IMR-90 (cell line): ENCODE results near the gene LRRC41. TPM values are rescaled to one million over a fixed set of nuclear protein-coding genes. Genes with fewer than 3 reads are reported as not detected.

ENCODE experiments used
- ATAC-seq: fragments of 200-7000 bp; cut with Tn5 transposase; 2 replicates; pipeline ENCODE4 v1.9.1; 2020; ENCODE audit warnings: low read depth, mild to moderate bottlenecking, moderate library complexity
- BruUV-seq: library from RNA; stranded (reverse); fragments of 400-500 nt; replicated peaks from 2 replicates; lab custom pipeline; 2021; lab: Mats Ljungman, UMichigan
- CTCF ChIA-PET: fragments of 300-600 bp; formaldehyde crosslinking; extraction: SDS; loops from one replicate; lab custom pipeline; 2021; ENCODE audit warnings: antibody characterized with exemption; lab: Yijun Ruan, JAX
- POLR2A ChIA-PET: fragments of 300-600 bp; sonication (Branson Sonifier 250); formaldehyde crosslinking; loops from one replicate; lab custom pipeline; 2022; ENCODE audit warnings: antibody characterized with exemption; ENCODE audit not compliant: unreplicated experiment; lab: Charles Lee
- DNase-seq: peaks from one replicate; pipeline ENCODE4 v3.0.0; 2013
- H2AFZ ChIP-seq: replicated peaks from 2 replicates; pipeline ENCODE3; 2013; ENCODE audit warnings: low read length, mild to moderate bottlenecking; ENCODE audit not compliant: poor library complexity
- H2AK5ac ChIP-seq: 2 replicates; pipeline ENCODE4 v1.6.1; 2013; ENCODE audit warnings: low read depth, low read length, inconsistent platforms
- H2AK9ac ChIP-seq: replicated peaks from 2 replicates; pipeline ENCODE3; 2013; ENCODE audit warnings: mild to moderate bottlenecking, low read depth, low read length, moderate library complexity; ENCODE audit not compliant: poor library complexity
- H2BK120ac ChIP-seq: 2 replicates; pipeline ENCODE4 v1.6.1; 2013; ENCODE audit warnings: low read depth, low read length, inconsistent platforms
- H2BK15ac ChIP-seq: 3 replicates; pipeline ENCODE4 v1.6.1; 2013; ENCODE audit warnings: low read depth, low read length, inconsistent platforms
- H2BK20ac ChIP-seq: 2 replicates; pipeline ENCODE4 v1.6.1; 2013; ENCODE audit warnings: low read depth, mild to moderate bottlenecking, inconsistent platforms, low read length, moderate library complexity
- H2BK5ac ChIP-seq: 2 replicates; pipeline ENCODE4 v1.6.1; 2013; ENCODE audit warnings: mild to moderate bottlenecking, low read depth, low read length, inconsistent platforms; ENCODE audit not compliant: poor library complexity, severe bottlenecking
- H3K14ac ChIP-seq: replicated peaks from 2 replicates; pipeline ENCODE4 v1.6.1; 2013; ENCODE audit warnings: low read depth, low read length, inconsistent platforms
- H3K18ac ChIP-seq: 2 replicates; pipeline ENCODE4 v1.6.1; 2013; ENCODE audit warnings: low read depth, low read length, control low read depth
- H3K23ac ChIP-seq: 2 replicates; pipeline ENCODE4 v1.6.1; 2013; ENCODE audit warnings: low read depth, low read length, inconsistent platforms
- H3K27ac ChIP-seq: 2 replicates; pipeline ENCODE4 v1.5.1; 2013; ENCODE audit warnings: mild to moderate bottlenecking, control low read depth, low read length; ENCODE audit not compliant: insufficient read depth
- H3K27me3 ChIP-seq: 2 replicates; pipeline ENCODE4 v1.6.1; 2013; ENCODE audit warnings: low read length; ENCODE audit not compliant: control insufficient read depth, insufficient read depth
- H3K36me3 ChIP-seq: 2 replicates; pipeline ENCODE4 v1.6.1; 2013; ENCODE audit warnings: low read length, mixed read lengths; ENCODE audit not compliant: control insufficient read depth, insufficient read depth
- H3K4ac ChIP-seq: 2 replicates; pipeline ENCODE4 v1.6.1; 2013; ENCODE audit warnings: low read depth, low read length, inconsistent platforms
- H3K4me1 ChIP-seq: 2 replicates; pipeline ENCODE4 v1.6.1; 2013; ENCODE audit warnings: low read length, mixed read lengths; ENCODE audit not compliant: control insufficient read depth, insufficient read depth
- H3K4me2 ChIP-seq: 2 replicates; pipeline ENCODE4 v1.6.1; 2013; ENCODE audit warnings: low read depth, mild to moderate bottlenecking, control low read depth, low read length, moderate library complexity
- H3K4me3 ChIP-seq: 2 replicates; pipeline ENCODE4 v1.5.1; 2013; ENCODE audit warnings: low read depth, mild to moderate bottlenecking, control low read depth, low read length, moderate library complexity; ENCODE audit not compliant: insufficient read depth
- H3K56ac ChIP-seq: 2 replicates; pipeline ENCODE4 v1.6.1; 2013; ENCODE audit warnings: low read length, inconsistent platforms; ENCODE audit not compliant: insufficient read depth; ENCODE audit errors: extremely low read depth
- H3K79me1 ChIP-seq, 2 experiments: 2 replicates each; pipeline ENCODE4 v1.6.1; 2013; ENCODE audit warnings: low read length in 2 of 2, inconsistent platforms in 1 of 2, low read depth in 1 of 2
- H3K9ac ChIP-seq: 2 replicates; pipeline ENCODE4 v1.6.1; 2013; ENCODE audit warnings: low read depth, low read length, control low read depth
- H3K9me1 ChIP-seq: 2 replicates; pipeline ENCODE4 v1.6.1; 2013; ENCODE audit warnings: low read length, inconsistent platforms; ENCODE audit not compliant: insufficient read depth
- H3K9me3 ChIP-seq: 2 replicates; pipeline ENCODE4 v1.6.1; 2013; ENCODE audit warnings: low read length; ENCODE audit not compliant: control insufficient read depth, insufficient read depth
- H4K20me1 ChIP-seq: 2 replicates; pipeline ENCODE4 v1.6.1; 2013; ENCODE audit warnings: low read length, inconsistent platforms; ENCODE audit not compliant: insufficient read depth
- H4K5ac ChIP-seq: 2 replicates; pipeline ENCODE4 v1.6.1; 2013; ENCODE audit warnings: mild to moderate bottlenecking, low read depth, low read length, control low read depth
- H4K8ac ChIP-seq, 2 experiments: 2 replicates each; pipeline ENCODE4 v1.6.1; 2013; ENCODE audit warnings: low read depth in 2 of 2, low read length in 2 of 2, control low read depth in 1 of 2, inconsistent platforms in 1 of 2
- H4K91ac ChIP-seq: 2 replicates; pipeline ENCODE4 v1.6.1; 2013; ENCODE audit warnings: low read depth, low read length, inconsistent platforms; ENCODE audit not compliant: insufficient read depth
- CEBPB ChIP-seq: IDR thresholded peaks from 2 replicates; pipeline ENCODE4 v1.6.1; 2012; ENCODE audit warnings: low read depth, low read length, improper control_type of control experiment
- FOS ChIP-seq: fragments of 150-350 bp; IDR thresholded peaks from 2 replicates; pipeline ENCODE4 v1.6.1; 2016; ENCODE audit warnings: low read depth, low read length
- MAFK ChIP-seq: IDR thresholded peaks from 2 replicates; pipeline ENCODE4 v1.6.1; 2012; ENCODE audit warnings: low read depth, low read length, improper control_type of control experiment
- MAZ ChIP-seq: IDR thresholded peaks from 2 replicates; pipeline ENCODE4 v1.6.1; 2012; ENCODE audit warnings: low read depth, mild to moderate bottlenecking, low read length, improper control_type of control experiment, moderate library complexity, borderline replicate concordance
- MXI1 ChIP-seq: IDR thresholded peaks from 2 replicates; pipeline ENCODE4 v1.6.1; 2012; ENCODE audit warnings: low read depth, mild to moderate bottlenecking, low read length, moderate library complexity, borderline replicate concordance
- NFE2L2 ChIP-seq: fragments of 150-350 bp; IDR thresholded peaks from 2 replicates; pipeline ENCODE4 v1.6.1; 2016; ENCODE audit warnings: low read depth, mild to moderate bottlenecking, low read length
- POLR2A ChIP-seq: IDR thresholded peaks from 2 replicates; pipeline ENCODE4 v1.6.1; 2012; ENCODE audit warnings: mild to moderate bottlenecking, low read depth, low read length
- RAD21 ChIP-seq: IDR thresholded peaks from 2 replicates; pipeline ENCODE4 v1.6.1; 2012; ENCODE audit warnings: low read length, improper control_type of control experiment
- RCOR1 ChIP-seq: IDR thresholded peaks from 2 replicates; pipeline ENCODE4 v1.6.1; 2012; ENCODE audit warnings: mild to moderate bottlenecking, low read length, improper control_type of control experiment; ENCODE audit not compliant: insufficient replicate concordance
- SMC3 ChIP-seq: fragments of 150-350 bp; IDR thresholded peaks from 2 replicates; pipeline ENCODE4 v1.6.1; 2016; ENCODE audit warnings: low read depth, mild to moderate bottlenecking, antibody characterized with exemption, low read length, moderate library complexity
- WGBS, 2 experiments: methylation state at CpG; one replicate each; pipeline versions ENCODE4 v1.1.5 to v1.1.7; 2013; ENCODE audit warnings: missing lambda C conversion rate in 2 of 2; ENCODE audit not compliant: insufficient read length in 1 of 2; ENCODE audit errors: extremely low coverage in 2 of 2; 5-methylcytosine and 5-hydroxymethylcytosine counted together
- dilution Hi-C: fragments of 300-500 bp; cut with HindIII; formaldehyde crosslinking; loops from one replicate; pipeline ENCODE4 v1.14.3; 2018; ENCODE audit warnings: low sequenced_read_pairs; ENCODE audit not compliant: unreplicated experiment
- in situ Hi-C: fragments of 300-500 bp; cut with MboI; formaldehyde crosslinking; loops from 3 replicates; pipeline ENCODE4 v1.14.3; 2019; ENCODE audit warnings: low sequenced_read_pairs, inconsistent platforms, mixed read lengths
- intact Hi-C: fragments of 100-400 bp; cut with micrococcal nuclease; formaldehyde crosslinking; loops from 2 replicates; pipeline ENCODE4 v1.10.0; 2022
- polyA plus RNA-seq, 3 experiments: library from polyadenylated mRNA; depleted of rRNA; stranded (reverse); fragments of >200 nt; gene quantifications; 2 replicates each; pipeline ENCODE4 v1.2.3, GENCODE V29; 2012; ENCODE audit warnings: low replicate concordance in 1 of 3
- total RNA-seq: library from RNA; depleted of rRNA; stranded (reverse); fragments of >200 nt; gene quantifications from 2 replicates; pipeline ENCODE4 v1.2.3, GENCODE V29; 2012
- TF ChIP-seq, protein P1 (sequence below): fragments of 150-350 bp; IDR thresholded peaks from 2 replicates; pipeline ENCODE4 v1.6.1; 2016; ENCODE audit warnings: low read depth, mild to moderate bottlenecking, low read length, moderate library complexity, borderline replicate concordance
- TF ChIP-seq, protein P2 (sequence below): fragments of 150-350 bp; IDR thresholded peaks from 2 replicates; pipeline ENCODE4 v1.6.1; 2017; ENCODE audit warnings: mild to moderate bottlenecking, antibody characterized with exemption, low read length, low read depth
- TF ChIP-seq, protein P3 (sequence below): conservative IDR thresholded peaks from 2 replicates; pipeline ENCODE4 v1.5.1; 2012; ENCODE audit warnings: mild to moderate bottlenecking, low read depth, low read length, improper control_type of control experiment

Gene LRRC41
- total and polyA plus RNA-seq, 2 of the 4 experiments (the other 2 are of a cell fraction), result 67.6 to 83.2 TPM

DNA sequence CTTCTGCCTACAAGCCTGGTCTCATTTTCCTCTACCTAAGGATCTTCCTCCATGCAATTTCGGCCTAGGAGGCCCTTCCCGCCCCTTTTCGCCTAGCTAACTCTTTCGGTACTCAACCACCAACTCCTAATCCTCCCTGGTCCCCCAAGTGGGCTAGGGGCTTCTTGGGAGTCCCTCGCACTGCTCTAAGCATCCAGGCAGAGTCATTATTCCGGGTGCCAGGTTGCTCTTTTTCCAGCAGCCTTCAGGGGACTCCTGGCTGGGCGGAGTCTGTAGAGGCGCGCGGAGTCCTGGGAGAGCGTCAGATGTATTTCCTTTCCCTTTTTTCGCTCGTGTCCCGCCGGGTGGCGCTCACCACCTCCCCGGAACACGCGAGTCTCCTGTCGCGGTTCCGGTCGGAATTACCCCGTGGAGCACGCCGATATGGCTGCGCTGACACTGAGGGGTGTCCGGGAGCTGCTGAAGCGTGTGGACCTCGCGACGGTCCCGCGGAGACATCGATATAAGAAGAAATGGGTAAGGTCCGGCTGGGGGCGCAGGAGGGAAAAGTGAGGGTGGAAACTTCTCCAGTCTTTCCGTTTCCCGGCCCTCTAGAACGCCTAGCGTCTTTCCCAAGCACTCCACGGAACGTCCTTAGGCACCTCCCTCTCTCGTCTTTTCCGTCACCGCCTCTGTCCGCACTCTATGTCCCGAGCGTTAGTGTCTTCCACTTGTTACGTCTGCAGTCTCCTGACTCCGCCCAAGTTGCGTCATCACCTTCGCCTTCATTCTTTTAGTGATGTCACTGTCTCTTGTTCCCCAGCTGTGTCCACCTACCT lies 37.2 kb upstream of the LRRC41 start, which contains the start of gene NSUN4:
TSS of gene NSUN4 (plus strand) at position 404 of the 818 bp plus-strand sequence. CDS start at position 424, 20 bp downstream.
- peak within 1 kb of the TSS; percentile 90 for H3K27ac ChIP-seq
- H2AK9ac ChIP-seq, result peak within 1 kb of the TSS; percentile 75
- H3K4me1 ChIP-seq, result peaks cover 4% of the 10 kb centered on the region
- H3K9ac ChIP-seq, result peak within 1 kb of the TSS; percentile 93
- H3K9me1 ChIP-seq, result peaks cover 7% of the 10 kb centered on the region; the same call in 1 of the 2 replicates
- peak within 1 kb of the TSS; percentile 91 for H3K4me2 ChIP-seq
- peak within 1 kb of the TSS; percentile 75; the same call in 1 of the 3 replicates for H2BK15ac ChIP-seq
- ChIA-PET POLR2A (no interaction called here), CTCF (interaction anchor here (0.6 to 1.3 kb wide), 4 partner anchors 10 to 448 kb away, joined by 3 to 4 read pairs (median 4); no protein-coding TSS in a partner anchor)
- H2AFZ ChIP-seq, result peak within 1 kb of the TSS; percentile 94
- H2BK120ac ChIP-seq, result peak within 1 kb of the TSS; percentile 71
- peak within 1 kb of the TSS; percentile 74 for H2AK5ac ChIP-seq
- H3K79me1 ChIP-seq, result peaks cover 10 to 40% of the 10 kb centered on the region in 2 experiments
- BruUV-seq, result TSS peak; percentile 43
- H4K8ac ChIP-seq, result peak within 1 kb of the TSS; percentile 45 to 98
- peak within 1 kb of the TSS; percentile 88 for H3K23ac ChIP-seq
- dilution Hi-C loops (no loop called here), in situ Hi-C loops (no loop called here), intact Hi-C loops (loop anchor here (2.0 kb wide), 1 partner anchor 36 kb away; no protein-coding TSS in a partner anchor)
- H4K91ac ChIP-seq, result peak within 1 kb of the TSS; percentile 97
- peak within 1 kb of the TSS; percentile 94 for H4K5ac ChIP-seq
- H3K4me3 ChIP-seq, result peak within 1 kb of the TSS; percentile 72
- peak within 1 kb of the TSS; percentile 94 for H3K56ac ChIP-seq
- H2BK5ac ChIP-seq, result peak within 1 kb of the TSS; percentile 91
- peak within 1 kb of the TSS; percentile 97 for H3K4ac ChIP-seq
- peak within 1 kb of the TSS; percentile 99 for H3K14ac ChIP-seq
- H4K20me1 ChIP-seq, result no peaks in the 10 kb centered on the region
- peak within 1 kb of the TSS; percentile 77 for H3K18ac ChIP-seq
- peaks cover 11% of the 10 kb centered on the region for H3K36me3 ChIP-seq
- no peaks in the 10 kb centered on the region for H3K9me3 ChIP-seq
- H2BK20ac ChIP-seq, result no peak within 1 kb of the TSS
- DNase-seq (peak; percentile 98), ATAC-seq (peak; percentile 96)
- WGBS, 2 experiments, result 2% methylated on average over 21 of the region's 53 CpGs; no CpG with 5 or more reads in 1 of the 2 experiments
- no peaks in the 10 kb centered on the region for H3K27me3 ChIP-seq
- TF ChIP-seq MAFK, result no peak
- TF ChIP-seq, protein P1, sequence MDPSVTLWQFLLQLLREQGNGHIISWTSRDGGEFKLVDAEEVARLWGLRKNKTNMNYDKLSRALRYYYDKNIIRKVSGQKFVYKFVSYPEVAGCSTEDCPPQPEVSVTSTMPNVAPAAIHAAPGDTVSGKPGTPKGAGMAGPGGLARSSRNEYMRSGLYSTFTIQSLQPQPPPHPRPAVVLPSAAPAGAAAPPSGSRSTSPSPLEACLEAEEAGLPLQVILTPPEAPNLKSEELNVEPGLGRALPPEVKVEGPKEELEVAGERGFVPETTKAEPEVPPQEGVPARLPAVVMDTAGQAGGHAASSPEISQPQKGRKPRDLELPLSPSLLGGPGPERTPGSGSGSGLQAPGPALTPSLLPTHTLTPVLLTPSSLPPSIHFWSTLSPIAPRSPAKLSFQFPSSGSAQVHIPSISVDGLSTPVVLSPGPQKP, result no peak
- TF ChIP-seq CEBPB, result peak; percentile 99
- TF ChIP-seq NFE2L2, result no peak; the same call in 1 of the 2 replicates
- peak; percentile 94 for TF ChIP-seq MXI1
- TF ChIP-seq, protein P2, sequence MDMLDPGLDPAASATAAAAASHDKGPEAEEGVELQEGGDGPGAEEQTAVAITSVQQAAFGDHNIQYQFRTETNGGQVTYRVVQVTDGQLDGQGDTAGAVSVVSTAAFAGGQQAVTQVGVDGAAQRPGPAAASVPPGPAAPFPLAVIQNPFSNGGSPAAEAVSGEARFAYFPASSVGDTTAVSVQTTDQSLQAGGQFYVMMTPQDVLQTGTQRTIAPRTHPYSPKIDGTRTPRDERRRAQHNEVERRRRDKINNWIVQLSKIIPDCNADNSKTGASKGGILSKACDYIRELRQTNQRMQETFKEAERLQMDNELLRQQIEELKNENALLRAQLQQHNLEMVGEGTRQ, result no peak
- TF ChIP-seq SMC3, result no peak
- TF ChIP-seq POLR2A, result peak; percentile 91
- TF ChIP-seq MAZ, result peak; percentile 42; the same call in 1 of the 2 replicates
- no peak for TF ChIP-seq RCOR1
- TF ChIP-seq RAD21, result 0 out of 2 replicates have a peak, but pooled peaks have one; percentile 22
- 0 out of 2 replicates have a peak, but pooled peaks have one; percentile 8 for TF ChIP-seq FOS
- TF ChIP-seq, protein P3, sequence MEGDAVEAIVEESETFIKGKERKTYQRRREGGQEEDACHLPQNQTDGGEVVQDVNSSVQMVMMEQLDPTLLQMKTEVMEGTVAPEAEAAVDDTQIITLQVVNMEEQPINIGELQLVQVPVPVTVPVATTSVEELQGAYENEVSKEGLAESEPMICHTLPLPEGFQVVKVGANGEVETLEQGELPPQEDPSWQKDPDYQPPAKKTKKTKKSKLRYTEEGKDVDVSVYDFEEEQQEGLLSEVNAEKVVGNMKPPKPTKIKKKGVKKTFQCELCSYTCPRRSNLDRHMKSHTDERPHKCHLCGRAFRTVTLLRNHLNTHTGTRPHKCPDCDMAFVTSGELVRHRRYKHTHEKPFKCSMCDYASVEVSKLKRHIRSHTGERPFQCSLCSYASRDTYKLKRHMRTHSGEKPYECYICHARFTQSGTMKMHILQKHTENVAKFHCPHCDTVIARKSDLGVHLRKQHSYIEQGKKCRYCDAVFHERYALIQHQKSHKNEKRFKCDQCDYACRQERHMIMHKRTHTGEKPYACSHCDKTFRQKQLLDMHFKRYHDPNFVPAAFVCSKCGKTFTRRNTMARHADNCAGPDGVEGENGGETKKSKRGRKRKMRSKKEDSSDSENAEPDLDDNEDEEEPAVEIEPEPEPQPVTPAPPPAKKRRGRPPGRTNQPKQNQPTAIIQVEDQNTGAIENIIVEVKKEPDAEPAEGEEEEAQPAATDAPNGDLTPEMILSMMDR, result peak; percentile 80
